Measurements from ENCODE around the gene SIGLEC7.

SIGLEC7 gene

GRCh38 chr19:51195616-51196015, 53.5 kb downstream of the SIGLEC7 start:
- no peaks in the 10 kb centered on the region for H3K4me1 ChIP-seq (ENCODE audit: control insufficient read depth in 1 of 2, insufficient read depth in 2 of 2, low read length in 2 of 2)
- no peak overlapping the region for H3K9ac ChIP-seq (ENCODE audit: low read depth in 1 of 2, low read length in 2 of 2)
- H3K27ac ChIP-seq (ENCODE audit: low read depth, low read length) = no peak overlapping the region

GRCh38 chr19:51196181-51196580, 54.1 kb downstream of the SIGLEC7 start:
- H3K4me3 ChIP-seq (ENCODE audit: low read depth in 1 of 2, low read length in 2 of 2) = no peak overlapping the region
- H3K27ac ChIP-seq (ENCODE audit: low read depth, low read length) = no peak overlapping the region
- no peaks in the 10 kb centered on the region for H3K36me3 ChIP-seq (ENCODE audit: control insufficient read depth in 1 of 2, insufficient read depth in 2 of 2, low read length in 2 of 2)
- H3K27me3 ChIP-seq (ENCODE audit: control insufficient read depth in 1 of 2, insufficient read depth in 2 of 2, low read length in 2 of 2) = no peaks in the 10 kb centered on the region
- H3K9ac ChIP-seq (ENCODE audit: low read depth in 1 of 2, low read length in 2 of 2) = no peak overlapping the region
- no peaks in the 10 kb centered on the region for H3K4me1 ChIP-seq (ENCODE audit: control insufficient read depth in 1 of 2, insufficient read depth in 2 of 2, low read length in 2 of 2)
- H3K9me3 ChIP-seq (ENCODE audit: control insufficient read depth in 1 of 2, low read length in 2 of 2) = no peaks in the 10 kb centered on the region

More at GRCh38 chr19:51195616-51196015, 53.5 kb downstream of the SIGLEC7 start:
- H3K4me3 ChIP-seq (ENCODE audit: low read depth in 1 of 2, low read length in 2 of 2) = no peak overlapping the region
- H3K27me3 ChIP-seq (ENCODE audit: control insufficient read depth in 1 of 2, insufficient read depth in 2 of 2, low read length in 2 of 2) = no peaks in the 10 kb centered on the region
- H3K9me3 ChIP-seq (ENCODE audit: control insufficient read depth in 1 of 2, low read length in 2 of 2) = no peaks in the 10 kb centered on the region
- no peaks in the 10 kb centered on the region for H3K36me3 ChIP-seq (ENCODE audit: control insufficient read depth in 1 of 2, insufficient read depth in 2 of 2, low read length in 2 of 2)

- H3K27me3 ChIP-seq (ENCODE audit: control insufficient read depth in 1 of 2, insufficient read depth in 2 of 2, low read length in 2 of 2) = no peaks in the 10 kb centered on the region
- no peak overlapping the region for H3K27ac ChIP-seq (ENCODE audit: low read depth, low read length)
Measured at GRCh38 chr19:51198641-51199040, 56.5 kb downstream of the SIGLEC7 start.

GRCh38 chr19:51200071-51200666, 58.1 kb downstream of the SIGLEC7 start:
- H3K27ac ChIP-seq (ENCODE audit: low read depth, low read length) = no peak overlapping the region
- H3K4me1 ChIP-seq (ENCODE audit: control insufficient read depth in 1 of 2, insufficient read depth in 2 of 2, low read length in 2 of 2) = no peaks in the 10 kb centered on the region
- H3K36me3 ChIP-seq (ENCODE audit: control insufficient read depth in 1 of 2, insufficient read depth in 2 of 2, low read length in 2 of 2) = no peaks in the 10 kb centered on the region
- no peak overlapping the region for H3K9ac ChIP-seq (ENCODE audit: low read depth in 1 of 2, low read length in 2 of 2)
- H3K4me3 ChIP-seq (ENCODE audit: low read depth in 1 of 2, low read length in 2 of 2) = no peak overlapping the region
- no peaks in the 10 kb centered on the region for H3K9me3 ChIP-seq (ENCODE audit: control insufficient read depth in 1 of 2, low read length in 2 of 2)
- no peaks in the 10 kb centered on the region for H3K27me3 ChIP-seq (ENCODE audit: control insufficient read depth in 1 of 2, insufficient read depth in 2 of 2, low read length in 2 of 2)

More at GRCh38 chr19:51198641-51199040, 56.5 kb downstream of the SIGLEC7 start:
- Histone ChIP-seq H3K36me3 (ENCODE audit: control insufficient read depth in 1 of 2, insufficient read depth in 2 of 2, low read length in 2 of 2) (no peaks in the 10 kb centered on the region), H3K9me3 (ENCODE audit: control insufficient read depth in 1 of 2, low read length in 2 of 2) (no peaks in the 10 kb centered on the region), H3K4me3 (ENCODE audit: low read depth in 1 of 2, low read length in 2 of 2) (no peak overlapping the region), H3K4me1 (ENCODE audit: control insufficient read depth in 1 of 2, insufficient read depth in 2 of 2, low read length in 2 of 2) (no peaks in the 10 kb centered on the region), H3K9ac (ENCODE audit: low read depth in 1 of 2, low read length in 2 of 2) (no peak overlapping the region)

- Histone ChIP-seq H3K27me3 (ENCODE audit: control insufficient read depth in 1 of 2, insufficient read depth in 2 of 2, low read length in 2 of 2) (no peaks in the 10 kb centered on the region), H3K36me3 (ENCODE audit: control insufficient read depth in 1 of 2, insufficient read depth in 2 of 2, low read length in 2 of 2) (no peaks in the 10 kb centered on the region), H3K4me1 (ENCODE audit: control insufficient read depth in 1 of 2, insufficient read depth in 2 of 2, low read length in 2 of 2) (no peaks in the 10 kb centered on the region), H3K9me3 (ENCODE audit: control insufficient read depth in 1 of 2, low read length in 2 of 2) (no peaks in the 10 kb centered on the region), H3K27ac (ENCODE audit: low read depth, low read length) (no peak overlapping the region), H3K4me3 (ENCODE audit: low read depth in 1 of 2, low read length in 2 of 2) (no peak overlapping the region), H3K9ac (ENCODE audit: low read depth in 1 of 2, low read length in 2 of 2) (no peak overlapping the region)
Measured at GRCh38 chr19:51201712-51202111, 59.6 kb downstream of the SIGLEC7 start.

All from duodenal mucosa (tissue), 2 donors.